GM18907 (cell line): ENCODE data around the gene NFIX.

Experiments
- ATAC-seq: cut with Tn5 transposase; IDR thresholded peaks from one replicate; pipeline ENCODE4 v1.9.1; 2021; ENCODE audit warnings: mild to moderate bottlenecking, moderate library complexity; ENCODE audit not compliant: unreplicated experiment

The NFIX gene

DNA sequence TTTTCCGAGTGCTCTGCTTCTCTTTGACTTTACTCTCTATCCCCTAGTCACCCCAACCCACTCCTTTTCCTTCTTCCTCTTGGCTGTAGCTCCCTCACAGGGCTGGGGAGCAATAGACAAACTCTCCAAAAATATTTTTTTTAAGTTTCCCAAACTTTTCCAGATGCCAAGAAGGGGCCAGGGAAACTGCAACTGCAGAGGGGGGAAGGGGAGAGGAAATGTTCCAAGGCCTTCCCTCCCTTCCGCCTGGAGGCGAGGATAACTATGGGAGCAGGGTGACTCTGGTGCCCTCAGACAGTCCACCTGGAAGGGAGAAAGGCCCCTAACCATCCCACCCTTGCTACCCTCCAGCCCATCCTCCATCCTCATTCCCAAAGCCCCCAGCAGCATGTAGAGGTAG, 58.0 kb downstream of the NFIX start:
- ATAC-seq = no peak

DNA sequence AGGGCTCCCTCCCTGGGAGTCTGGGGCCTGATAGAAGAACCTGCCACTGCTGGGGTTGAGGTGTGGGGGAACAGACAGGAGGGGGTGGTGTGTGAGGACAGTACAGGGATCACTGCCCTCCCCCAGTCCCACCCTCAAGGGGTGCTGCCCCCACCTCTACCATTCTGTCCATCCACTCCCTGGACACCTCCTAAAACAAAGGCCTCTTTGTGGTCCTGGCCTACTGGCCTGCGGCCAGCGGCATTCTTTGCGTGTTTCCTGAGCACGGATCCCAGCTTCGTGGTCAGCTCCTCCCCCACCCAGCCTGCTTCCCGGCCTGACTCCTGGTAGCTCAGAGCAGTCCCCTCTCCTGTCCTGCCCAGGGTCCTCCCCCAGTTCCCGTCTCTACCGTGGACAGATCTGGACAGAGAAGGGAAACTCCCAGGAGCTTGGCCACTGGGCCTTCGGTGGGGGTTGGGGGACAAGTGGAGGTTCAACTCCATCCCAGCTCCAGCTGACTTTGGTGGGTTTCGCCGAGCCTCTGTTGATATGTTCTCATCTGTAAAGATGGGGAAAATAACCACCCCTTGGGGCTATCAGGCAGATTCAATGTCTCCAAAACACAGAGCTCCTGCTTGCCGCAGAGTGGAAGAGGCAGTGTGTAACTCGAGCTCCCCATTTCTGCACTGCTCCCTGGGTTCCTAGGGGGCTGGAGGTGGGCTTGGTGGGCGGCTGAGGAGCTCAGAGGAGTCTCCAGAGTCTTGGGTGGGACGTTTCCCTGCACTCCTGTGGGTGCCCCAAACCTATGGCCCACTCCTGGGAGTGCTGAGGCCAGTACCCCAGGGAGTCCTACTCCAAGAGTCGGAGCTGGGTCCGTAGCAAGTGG, 58.7 kb downstream of the NFIX start:
- ATAC-seq = no peak

DNA sequence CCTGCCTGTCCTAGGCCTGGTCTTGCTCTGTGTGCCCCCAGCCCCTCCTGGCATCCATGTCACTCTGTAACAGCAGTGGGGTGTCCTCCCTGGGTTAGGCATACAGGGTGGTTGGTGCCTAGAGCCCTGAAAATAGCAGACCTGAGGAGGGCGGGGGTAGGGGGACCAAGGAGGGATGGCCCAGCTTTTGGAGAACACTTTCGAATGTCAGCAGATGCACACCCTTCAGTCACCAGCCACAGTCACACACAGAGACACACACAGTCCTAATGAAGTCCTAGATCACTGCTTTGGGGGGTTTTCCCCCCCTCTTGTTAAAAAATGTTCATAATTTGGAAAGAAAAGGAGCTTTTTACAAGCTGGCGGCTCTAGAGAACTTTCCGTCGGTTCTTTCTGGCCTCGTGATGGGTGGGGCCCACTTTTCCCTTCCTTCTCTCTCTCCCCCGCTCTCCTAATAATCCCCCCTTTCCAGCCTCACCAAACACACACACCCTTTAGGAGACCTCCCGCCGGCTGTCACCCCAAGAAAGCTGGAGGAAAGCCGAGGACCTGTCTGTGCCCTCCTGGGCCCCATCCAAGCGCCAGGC, 59.4 kb downstream of the NFIX start:
- no peak for ATAC-seq

DNA sequence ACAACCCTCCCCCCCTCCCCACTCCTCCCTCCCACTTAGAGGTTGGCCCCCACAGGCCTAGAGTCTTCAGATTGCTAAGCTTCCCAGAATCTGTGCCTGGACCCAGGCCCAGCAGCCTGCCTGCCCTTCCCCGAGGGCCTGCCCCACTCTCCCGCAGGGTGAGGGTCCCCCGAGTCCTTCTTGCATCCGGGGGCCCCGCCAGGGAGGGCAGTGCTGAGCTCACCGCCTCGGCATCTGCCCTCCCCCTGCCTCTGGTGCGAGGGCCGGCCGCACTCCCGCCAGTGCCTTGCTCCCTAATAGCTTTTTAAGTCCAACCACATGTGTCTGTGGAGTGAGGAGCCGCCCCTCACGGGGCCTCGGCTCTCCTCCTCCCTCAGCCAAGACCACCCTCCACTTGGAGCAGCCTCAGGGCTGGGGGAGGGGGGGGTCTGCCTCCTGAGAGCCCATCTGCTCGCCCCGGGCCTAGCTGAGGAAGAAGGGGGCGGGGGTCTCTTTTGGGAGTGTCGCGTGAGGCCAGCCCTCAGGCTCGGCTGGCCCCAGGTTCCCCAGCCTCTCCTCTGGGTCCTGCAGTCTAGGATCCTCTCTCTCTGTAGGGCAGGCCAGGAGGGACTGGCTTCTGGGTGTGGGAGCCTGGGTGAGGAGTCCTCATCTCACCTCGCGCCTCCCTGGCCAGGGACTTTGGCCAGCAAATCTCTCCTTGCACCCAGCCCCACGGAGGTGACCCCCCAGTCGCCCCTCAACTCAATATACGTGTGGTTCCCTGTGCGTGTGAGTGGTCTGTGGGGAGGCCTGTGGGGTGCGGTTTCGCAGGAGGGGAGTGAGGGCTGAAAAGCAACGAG, 60.2 kb downstream of the NFIX start:
- ATAC-seq = no peak

DNA sequence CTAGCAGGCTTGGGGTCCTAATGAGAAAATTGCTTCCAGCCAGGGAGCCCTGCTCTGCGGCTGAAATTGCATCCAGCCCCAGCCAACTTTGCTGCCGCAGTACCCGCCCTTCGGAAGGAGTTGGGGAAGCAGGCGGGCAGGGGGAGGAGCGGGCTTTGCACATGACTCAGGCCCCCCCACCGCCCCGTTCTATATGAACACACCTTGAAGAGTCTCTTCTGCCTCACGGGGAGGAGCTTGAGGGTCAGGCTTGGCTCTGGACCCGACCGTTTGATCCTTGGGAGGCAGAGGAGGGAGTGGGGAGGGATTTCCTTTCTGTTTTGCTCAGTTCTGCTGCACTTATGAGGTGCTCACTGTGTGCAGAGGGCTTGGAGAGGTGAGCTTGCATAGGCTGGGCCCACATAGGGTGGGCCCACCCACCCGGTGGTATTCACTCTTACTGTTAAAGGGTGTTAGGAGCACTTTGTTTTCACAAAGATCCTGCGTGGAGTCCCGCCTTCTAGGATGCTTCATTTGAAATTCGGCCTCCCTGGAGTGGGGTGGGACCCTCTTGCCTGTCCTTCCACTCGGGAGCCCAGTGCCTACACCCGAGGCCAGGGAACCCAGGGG, 60.9 kb downstream of the NFIX start:
- ATAC-seq = no peak

DNA sequence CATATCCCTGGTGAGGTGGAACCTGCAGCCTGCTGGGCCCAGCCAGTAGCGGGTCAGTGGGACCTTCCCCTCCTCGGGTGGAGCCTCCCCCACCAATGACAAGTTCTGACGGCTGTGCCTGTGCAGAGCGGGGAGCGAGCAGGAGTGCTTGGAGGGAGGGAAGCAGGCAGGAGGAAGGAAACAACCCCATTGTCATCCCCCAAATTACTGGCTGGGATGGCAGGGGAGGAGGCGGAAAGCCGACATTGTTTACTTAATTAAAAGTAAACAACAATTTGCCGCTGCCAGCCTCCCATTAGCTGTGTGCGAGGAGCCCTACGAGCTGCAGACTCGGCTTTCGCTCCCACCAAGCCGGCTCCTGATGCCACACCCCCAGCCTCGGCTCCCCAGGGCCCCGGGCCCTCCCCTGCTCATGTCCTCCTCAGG, 61.9 kb downstream of the NFIX start:
- no peak for ATAC-seq

DNA sequence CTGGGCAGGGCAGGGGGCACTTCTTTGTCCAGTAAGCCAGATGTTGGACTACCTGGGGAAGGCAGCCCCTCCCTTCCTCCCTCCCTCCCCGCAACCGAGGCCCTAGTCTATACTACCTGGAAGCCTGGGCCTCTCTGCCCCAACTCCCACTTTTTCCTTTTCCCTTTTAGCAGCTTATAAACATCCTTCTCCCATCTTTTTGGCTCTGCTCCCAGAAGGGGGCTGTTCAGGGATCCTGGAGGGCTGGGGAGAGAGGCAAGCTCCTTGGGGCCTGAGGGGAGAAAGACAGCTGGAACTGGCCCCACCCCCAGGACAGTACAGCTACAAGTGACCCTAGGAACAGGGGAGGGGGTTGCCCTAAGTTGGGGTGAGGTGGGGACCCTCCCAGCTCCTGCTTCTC, 62.5 kb downstream of the NFIX start:
- no peak for ATAC-seq

DNA sequence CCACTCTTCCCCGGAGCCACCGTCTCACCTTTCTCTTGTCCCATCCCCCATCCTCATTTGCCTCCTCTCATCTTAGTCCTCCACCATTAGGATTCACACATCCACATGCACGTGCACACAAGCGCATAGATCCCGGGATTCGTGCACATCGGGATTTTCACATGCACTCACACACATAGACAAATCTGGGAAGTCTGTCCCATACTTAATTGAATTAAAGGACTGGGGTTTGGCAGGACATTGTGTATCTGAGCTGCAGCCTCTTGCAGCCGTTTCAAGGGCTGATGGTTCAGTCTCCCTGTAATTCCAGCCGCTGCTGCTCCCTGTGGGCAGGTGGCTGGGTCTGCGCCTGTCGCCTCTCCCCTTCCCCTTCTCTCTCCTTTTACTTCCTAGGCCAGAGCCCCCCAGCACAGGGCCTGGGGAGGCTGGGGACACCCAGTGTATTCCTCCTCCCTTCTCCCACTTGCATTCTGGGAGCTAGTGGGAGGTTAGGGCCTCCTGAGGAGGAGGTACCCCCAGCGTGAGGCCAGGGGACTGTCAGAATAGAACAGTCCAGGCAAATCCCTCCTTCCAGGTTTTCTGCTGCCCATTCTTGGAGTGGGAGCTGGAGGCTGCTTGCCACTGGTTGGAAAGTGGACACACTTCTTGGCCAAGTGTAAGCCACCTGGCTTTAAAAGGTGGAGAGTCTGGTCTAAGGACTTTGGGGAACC, 63.8 kb downstream of the NFIX start:
- no peak for ATAC-seq

DNA sequence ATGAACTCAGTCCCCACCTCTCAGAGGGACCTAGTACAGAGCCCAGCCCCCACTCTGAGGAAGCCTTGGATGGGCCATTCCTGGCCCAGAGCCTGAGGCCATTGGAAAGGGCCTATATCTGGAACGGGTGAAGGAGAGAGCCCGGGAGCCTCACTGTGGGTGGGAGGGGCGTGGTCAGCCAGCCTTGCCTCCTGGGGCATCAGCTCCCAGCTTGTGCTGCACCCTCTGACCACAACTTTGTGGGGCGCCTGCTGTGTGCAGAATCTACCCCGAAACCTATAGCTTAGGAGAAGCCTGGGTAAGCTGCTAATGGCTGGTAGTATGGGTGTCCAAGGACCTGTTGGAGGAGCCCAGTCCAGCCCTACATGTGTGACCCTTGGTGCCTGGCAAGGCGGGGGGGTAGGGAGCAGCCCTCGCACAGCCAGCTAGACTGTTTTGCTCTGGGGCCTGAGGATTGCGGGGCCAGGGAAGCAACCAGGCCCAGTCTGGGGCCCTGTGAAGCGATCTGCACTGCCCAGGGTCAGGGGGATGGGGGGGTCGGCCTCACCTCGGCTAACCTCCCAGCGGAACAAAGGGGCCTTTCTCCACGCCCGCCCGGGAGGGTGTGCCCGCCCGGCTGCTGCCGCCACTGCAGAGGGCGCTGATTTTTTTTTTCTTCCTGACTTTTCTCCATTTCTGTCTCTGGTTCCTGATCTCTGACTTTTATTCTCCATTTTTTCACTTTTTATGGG, 65.1 kb downstream of the NFIX start:
- no peak for ATAC-seq

DNA sequence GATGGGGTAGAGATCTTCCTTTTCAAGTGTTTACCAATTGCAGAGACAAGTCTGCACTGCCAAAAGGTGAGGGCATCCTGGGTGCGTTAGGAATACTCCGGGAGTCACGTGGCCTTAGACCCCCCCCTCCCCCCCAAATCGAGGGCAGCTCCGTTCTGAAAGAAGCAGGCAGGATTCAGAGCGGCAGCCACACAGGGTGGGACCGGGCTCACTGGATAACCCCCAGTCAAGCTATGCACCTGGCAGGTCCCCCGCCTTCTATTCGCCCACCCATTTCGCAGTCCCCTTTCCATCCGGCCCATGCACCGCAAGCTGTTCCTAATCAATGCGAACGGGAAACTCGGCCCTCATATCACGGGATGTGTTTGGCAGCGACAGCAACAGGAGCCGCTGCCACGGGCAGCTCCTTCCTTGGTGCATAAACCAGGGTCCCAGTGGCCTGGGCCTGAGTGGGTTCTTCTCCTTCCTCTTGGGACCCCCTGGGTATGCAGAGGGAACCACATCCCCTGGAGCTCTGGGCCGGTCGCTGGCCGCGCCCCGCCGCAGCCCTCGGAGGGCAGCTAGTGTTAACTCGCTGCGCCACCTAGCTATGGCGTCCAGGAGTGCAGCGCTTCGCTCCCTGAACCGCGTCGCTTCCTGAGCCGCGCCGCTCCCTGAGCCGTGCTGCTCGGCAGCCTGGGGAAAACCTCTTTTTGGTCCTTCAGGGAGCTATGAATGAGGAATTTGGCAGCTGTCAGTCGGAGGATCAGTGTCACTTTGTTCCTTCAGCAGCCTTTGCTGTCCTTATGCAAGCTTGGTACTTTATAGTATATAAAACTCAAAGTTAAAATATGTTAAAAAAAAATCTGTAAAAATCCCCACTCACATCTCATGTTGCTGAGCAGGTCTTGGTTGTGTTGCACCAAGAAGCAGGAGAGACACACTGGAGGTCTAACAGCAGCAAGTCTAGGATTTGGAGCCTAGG, 66.0 kb downstream of the NFIX start:
- ATAC-seq = no peak

DNA sequence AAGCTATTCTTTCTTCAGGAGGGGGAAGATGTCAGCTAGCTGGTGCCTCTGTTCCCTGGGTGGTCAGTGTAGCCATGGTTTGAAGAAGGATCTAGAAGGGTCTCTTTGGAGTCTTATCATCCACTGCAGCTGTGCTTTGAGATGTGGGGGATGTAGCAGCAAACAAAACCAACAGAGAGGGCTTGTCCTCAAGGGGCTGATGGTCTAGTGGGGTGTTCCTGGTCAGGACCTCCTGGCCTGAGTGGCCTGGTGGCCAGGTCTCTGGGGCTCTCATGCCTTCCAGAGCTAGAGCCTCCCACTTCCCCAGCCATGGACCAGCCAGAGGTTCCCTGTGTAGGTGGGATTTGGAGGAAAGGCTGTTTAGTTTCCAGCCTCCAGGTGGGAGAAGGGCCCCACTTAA, 67.0 kb downstream of the NFIX start:
- ATAC-seq = no peak

DNA sequence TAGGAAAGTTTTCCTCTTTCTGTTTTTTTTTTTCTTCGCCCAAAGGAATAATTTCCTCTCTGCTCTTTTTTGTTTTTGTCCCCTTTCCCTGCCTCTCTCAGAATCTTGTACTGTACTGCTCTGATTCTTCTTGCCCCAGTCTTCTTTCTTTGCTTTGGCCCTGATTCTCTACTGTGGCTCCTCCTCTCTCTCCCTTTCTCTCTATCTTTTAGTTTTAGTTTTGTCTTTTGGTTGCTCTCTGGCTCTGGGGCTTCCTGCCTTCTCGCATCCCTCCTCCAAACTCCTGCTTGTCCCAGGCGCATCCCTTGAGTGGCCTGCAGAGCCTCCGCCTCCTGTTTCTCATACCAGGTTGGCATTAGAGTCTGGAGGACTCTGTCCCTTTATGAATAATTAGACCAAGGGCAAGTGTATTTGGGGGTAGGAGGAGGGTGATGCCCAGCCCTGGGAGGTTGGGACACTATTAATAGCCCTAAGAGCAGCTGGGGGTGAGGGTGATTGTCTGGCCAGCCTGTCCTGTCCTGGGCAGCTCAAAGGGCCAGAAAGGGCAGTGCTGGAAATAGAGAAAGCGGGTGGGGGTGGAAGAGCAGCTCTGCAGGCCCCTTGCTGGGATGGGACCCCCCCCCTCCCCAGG, 68.3 kb downstream of the NFIX start:
- no peak for ATAC-seq

DNA sequence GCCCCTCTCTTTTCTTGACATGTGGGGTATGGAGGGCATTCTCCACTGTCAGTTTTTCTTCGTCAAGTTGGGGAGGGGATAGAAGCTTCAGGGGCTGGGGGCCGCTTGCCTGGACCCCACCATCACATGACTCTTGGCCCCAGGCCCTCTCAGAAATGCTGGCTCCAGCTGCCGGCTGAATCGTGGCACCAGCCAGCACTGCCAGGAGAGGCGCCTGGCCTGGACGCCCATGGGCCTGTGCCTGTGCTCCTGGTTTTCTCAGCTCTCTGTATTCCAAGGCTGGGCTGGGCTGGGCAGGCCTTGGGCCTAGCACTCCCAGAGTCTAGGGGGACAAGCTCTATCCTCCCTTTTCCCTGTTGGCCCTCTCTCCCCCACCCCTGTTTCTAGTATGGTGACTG, 68.8 kb downstream of the NFIX start:
- ATAC-seq = no peak

DNA sequence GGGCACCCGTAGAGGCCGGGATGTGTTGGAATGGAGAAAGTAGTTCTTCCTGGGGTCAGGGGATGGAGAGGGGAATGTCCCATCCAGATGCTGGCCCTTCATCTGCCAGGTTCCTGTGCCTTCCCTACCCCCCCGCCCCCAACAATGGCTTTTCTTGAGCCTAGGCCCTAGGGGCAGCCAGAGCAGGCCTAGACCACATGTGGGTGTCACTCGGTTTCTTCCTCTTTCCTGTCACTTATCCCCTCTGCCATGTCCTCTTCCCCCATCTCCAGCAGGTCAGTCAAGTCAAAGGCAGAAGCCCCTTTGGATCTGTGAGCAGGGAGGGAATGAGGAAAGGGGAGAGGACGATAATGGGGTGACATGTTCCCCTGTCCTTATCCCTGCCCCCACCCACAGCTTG, 71.0 kb downstream of the NFIX start:
- ATAC-seq = no peak

DNA sequence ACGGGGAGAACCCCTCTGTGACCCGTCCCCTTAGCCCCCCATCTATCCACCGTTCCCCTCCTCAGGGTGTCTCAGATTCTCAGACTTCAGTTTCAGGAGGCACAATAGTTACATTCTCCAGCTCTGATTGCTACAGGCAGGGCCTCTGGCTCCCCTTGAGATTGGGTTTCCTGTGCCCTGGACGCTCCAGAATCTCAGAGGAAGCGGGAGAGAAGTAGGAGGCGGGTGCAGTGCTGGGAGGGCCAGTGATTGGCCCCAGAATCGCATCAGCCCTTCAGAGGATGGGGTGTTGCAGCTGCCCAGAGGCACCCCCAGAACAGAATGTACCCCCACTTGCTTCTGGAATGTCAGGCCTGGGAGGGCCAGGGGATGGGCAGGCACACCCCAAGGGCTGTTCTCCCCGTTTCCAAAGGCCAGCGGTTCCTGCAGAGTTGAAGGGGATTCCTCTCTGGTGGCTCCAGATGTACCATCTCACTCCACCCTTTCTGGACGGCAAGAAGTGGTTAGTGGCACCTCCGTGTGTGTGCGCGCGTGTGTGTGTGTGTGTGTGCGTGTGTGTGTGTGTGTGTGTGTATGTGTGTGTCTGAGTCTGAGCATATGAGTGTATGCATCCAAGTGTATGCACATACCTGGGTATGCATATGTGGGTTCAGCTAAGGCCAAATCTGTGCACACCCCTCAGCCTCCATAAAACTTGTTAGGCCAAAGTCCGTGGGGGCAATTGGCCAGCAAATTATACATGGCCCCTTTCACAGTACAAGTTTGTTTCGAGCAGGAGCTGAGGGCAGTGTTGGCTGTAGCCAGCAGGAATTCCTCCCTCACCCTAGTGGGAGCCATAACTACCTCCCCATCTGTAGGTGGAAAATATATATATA, 71.9 kb downstream of the NFIX start:
- ATAC-seq = no peak

DNA sequence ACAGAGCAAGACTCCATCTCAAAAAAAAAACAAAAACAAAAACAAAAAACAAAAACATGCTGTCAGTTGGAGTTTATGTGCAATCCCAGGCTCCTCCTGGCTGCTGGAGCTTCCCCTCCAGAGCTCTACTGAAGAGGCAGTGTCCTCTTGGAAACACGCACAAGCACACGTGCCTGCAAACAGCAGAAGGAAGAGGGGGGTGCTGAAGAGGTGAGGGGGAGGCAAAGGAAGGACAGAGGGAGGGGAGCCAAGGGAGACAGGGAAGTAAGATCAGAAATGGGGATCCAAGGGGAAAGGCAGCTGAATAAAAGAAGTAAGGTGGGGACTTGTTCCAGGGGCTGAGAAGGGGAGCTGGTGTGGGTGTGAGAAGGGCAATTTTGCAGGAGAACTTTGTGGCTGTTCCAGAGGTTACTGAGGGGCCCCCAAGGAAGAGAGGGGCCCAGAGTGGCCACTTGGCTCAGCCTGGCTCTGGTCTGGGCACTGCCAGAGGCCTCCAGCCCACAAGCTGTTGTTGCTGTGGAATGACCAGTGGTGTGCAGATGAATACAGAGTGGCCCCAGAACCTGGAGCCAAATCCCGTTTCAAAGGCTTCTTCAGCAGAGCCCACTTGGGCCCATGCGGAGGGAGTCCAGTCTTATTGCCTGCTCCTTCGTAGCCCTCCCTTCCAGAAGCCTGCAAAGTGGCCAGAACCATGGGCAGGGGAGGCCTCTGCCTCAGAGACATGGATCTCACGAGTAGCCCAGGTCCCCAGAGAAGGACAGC, 73.0 kb downstream of the NFIX start:
- no peak for ATAC-seq
